Testis (tissue), 3 donors: ENCODE data around the gene SCUBE3. TPM values are rescaled to one million over a fixed set of nuclear protein-coding genes. Genes with fewer than 3 reads are reported as not detected.

Experiments
- DNase-seq: peaks from one replicate; pipeline ENCODE4 v3.0.0-alpha.2; 2019
- H3K27ac ChIP-seq, 2 donors: fragments of 200-600 bp; sonication (generic); one replicate each; pipeline ENCODE4 v1.5.1; 2019
- H3K27me3 ChIP-seq: fragments of 200-600 bp; sonication (generic); one replicate; pipeline ENCODE4 v1.5.1; 2019
- H3K36me3 ChIP-seq: fragments of 200-600 bp; sonication (generic); one replicate; pipeline ENCODE4 v1.5.1; 2017; ENCODE audit warnings: low read depth; ENCODE audit errors: missing control alignments
- H3K4me1 ChIP-seq: fragments of 200-600 bp; sonication (generic); one replicate; pipeline ENCODE4 v1.5.1; 2019
- H3K4me3 ChIP-seq, 2 donors: fragments of 200-600 bp; sonication (generic); one replicate each; pipeline ENCODE4 v1.5.1; 2017 to 2019
- H3K9me3 ChIP-seq: fragments of 200-600 bp; sonication (generic); one replicate; pipeline ENCODE4 v1.5.1; 2017
- CTCF ChIP-seq, 3 experiments: fragments of 450-650 bp in 2 of 3; fragments of 200-600 bp in 1 of 3; sonication (generic) in 1 of 3; IDR thresholded peaks; one replicate each; pipeline ENCODE4 v1.5.1; 2016 to 2019; ENCODE audit warnings: antibody characterized with exemption in 3 of 3, mild to moderate bottlenecking in 2 of 3, moderate library complexity in 1 of 3
- POLR2A ChIP-seq: fragments of 450-650 bp; IDR thresholded peaks from one replicate; pipeline ENCODE4 v1.6.1; 2017; ENCODE audit warnings: antibody characterized with exemption, mild to moderate bottlenecking, moderate library complexity
- WGBS, 2 donors: methylation state at CpG; one replicate each; pipeline ENCODE4 v1.1.5; 2018; 5-methylcytosine and 5-hydroxymethylcytosine counted together
- intact Hi-C: fragments of 100-400 bp; cut with DNase I; formaldehyde crosslinking; loops from one replicate; pipeline ENCODE4 v1.15.1; 2023; ENCODE audit warnings: low total_unique reads
- polyA plus RNA-seq: library from polyadenylated mRNA; stranded (reverse); fragments of 350-450 nt; fragmentation: Illumina TruSeq; extraction: RNeasy Lipid Tissue Mini Kit (QIAGEN cat#74804); gene quantifications from one replicate; pipeline ENCODE4 v1.2.3, GENCODE V29; 2014; ENCODE audit warnings: low read depth, low replicate concordance; ENCODE audit not compliant: insufficient read depth
- total RNA-seq, 2 donors: library from RNA; depleted of rRNA; stranded (reverse); fragments of >200 nt; gene quantifications; one replicate each; pipeline ENCODE4 v1.2.3, GENCODE V29; 2016

SCUBE3 gene
- total and polyA plus RNA-seq, 3 donors from 2014 or later: 1.7 to 2.2 (median 2.0) TPM

- WGBS, 2 donors: 63 to 64% methylated on average over 1 of the region's 1 CpG
- H3K4me3 ChIP-seq: no peak overlapping the region
- no peaks in the 10 kb centered on the region for H3K27me3 ChIP-seq
- no peaks in the 10 kb centered on the region for H3K9me3 ChIP-seq
- intact Hi-C loops: no loop called here
- no peak for TF ChIP-seq POLR2A
- TF ChIP-seq CTCF (IDR thresholded peaks at IDR 0.05): no peak
- H3K27ac ChIP-seq: no peak overlapping the region
- H3K4me1 ChIP-seq: peaks cover 21% of the 10 kb centered on the region
- H3K36me3 ChIP-seq: no peaks in the 10 kb centered on the region
- DNase-seq: no peak
Measured at GRCh38 chr6:35253249-35253648, 39.5 kb downstream of the SCUBE3 start.

- peak overlapping the region; percentile 76 to 94 for H3K4me3 ChIP-seq
- peaks cover 20% of the 10 kb centered on the region for H3K4me1 ChIP-seq
- H3K36me3 ChIP-seq: no peaks in the 10 kb centered on the region
- H3K27me3 ChIP-seq: no peaks in the 10 kb centered on the region
- intact Hi-C loops: no loop called here
- no peak for DNase-seq
- TF ChIP-seq POLR2A (no peak), CTCF (IDR thresholded peaks at IDR 0.05) (no peak)
- H3K9me3 ChIP-seq: no peaks in the 10 kb centered on the region
- peak overlapping the region; percentile 92 to 96 for H3K27ac ChIP-seq
- WGBS, 2 donors: 17 to 22% methylated on average over 7 of the region's 7 CpGs
Measured at GRCh38 chr6:35258336-35258735, 44.6 kb downstream of the SCUBE3 start.

GRCh38 chr6:35258858-35259193 lies 45.1 kb downstream of the SCUBE3 start:
- H3K4me3 ChIP-seq: peak overlapping the region; percentile 76 to 94
- no peaks in the 10 kb centered on the region for H3K36me3 ChIP-seq
- peak; percentile 65 for DNase-seq
- no peak for TF ChIP-seq CTCF (IDR thresholded peaks at IDR 0.05)
- no peak for TF ChIP-seq POLR2A
- no peaks in the 10 kb centered on the region for H3K27me3 ChIP-seq
- no peaks in the 10 kb centered on the region for H3K9me3 ChIP-seq
- intact Hi-C loops: no loop called here
- peak overlapping the region; percentile 92 to 96 for H3K27ac ChIP-seq
- peaks cover 20% of the 10 kb centered on the region for H3K4me1 ChIP-seq
- WGBS, 2 donors: 1% methylated on average over 11 to 20 of the region's 20 CpGs

GRCh38 chr6:35259194-35259947 lies 45.6 kb downstream of the SCUBE3 start, which contains the start of gene ZNF76:
Gene ZNF76 (plus strand): TSS chr6:35259735. CDS start chr6:35281152, 21,417 bp downstream.
- H3K4me1 ChIP-seq: peaks cover 20% of the 10 kb centered on the region
- TF ChIP-seq POLR2A (peak; percentile 8), CTCF (IDR thresholded peaks at IDR 0.05) (peak in 2 of 3 experiments; percentile 44 to 74)
- WGBS, 2 donors: 1% methylated on average over 57 of the region's 82 CpGs; no CpG with 5 or more reads in 1 of the 2 donors

More at GRCh38 chr6:35259194-35259947, 45.6 kb downstream of the SCUBE3 start, which contains the start of gene ZNF76:
- peak; percentile 99 for DNase-seq
- no peaks in the 10 kb centered on the region for H3K27me3 ChIP-seq
- H3K4me3 ChIP-seq: peak within 1 kb of the TSS; percentile 76 to 94
- intact Hi-C loops: no loop called here
- peak within 1 kb of the TSS; percentile 92 to 96 for H3K27ac ChIP-seq
- H3K36me3 ChIP-seq: no peaks in the 10 kb centered on the region
- no peaks in the 10 kb centered on the region for H3K9me3 ChIP-seq
